AG04450 (cell line): ENCODE measurements around the gene CDK14. TPM values are rescaled to one million over a fixed set of nuclear protein-coding genes. Genes with fewer than 3 reads are reported as not detected.

Experiments
- CTCF ChIA-PET: fragments of 300-600, 350-600 bp; formaldehyde crosslinking; extraction: SDS; loops from one replicate; lab custom pipeline; 2022; ENCODE audit warnings: antibody characterized with exemption, inconsistent platforms; lab: Charles Lee
- POLR2A ChIA-PET: fragments of 350-600 bp; formaldehyde crosslinking; extraction: SDS; loops from one replicate; lab custom pipeline; 2021; ENCODE audit warnings: antibody characterized with exemption, inconsistent platforms; lab: Yijun Ruan, JAX
- DNase-seq: peaks from one replicate; pipeline ENCODE4 v3.0.0-alpha.2; 2011; ENCODE audit warnings: low read depth, low spot score
- H3K27ac ChIP-seq: one replicate; pipeline ENCODE4 v1.5.1; 2012; ENCODE audit warnings: low read depth, low read length, control low read depth
- H3K27me3 ChIP-seq: one replicate; pipeline ENCODE4 v1.6.0; 2012; ENCODE audit warnings: low read length; ENCODE audit not compliant: control insufficient read depth, insufficient read depth
- H3K4me3 ChIP-seq: 2 replicates; pipeline ENCODE4 v1.5.1; 2011; ENCODE audit warnings: mild to moderate bottlenecking, low read depth, low read length, control low read depth
- H3K9me3 ChIP-seq: 2 replicates; pipeline ENCODE4 v1.5.1; 2012; ENCODE audit warnings: low read length; ENCODE audit not compliant: control insufficient read depth, insufficient read depth
- CTCF ChIP-seq: IDR thresholded peaks from 2 replicates; pipeline ENCODE4 v1.5.1; 2011; ENCODE audit warnings: low read depth, low read length, control low read depth, inconsistent platforms
- polyA plus RNA-seq: library from polyadenylated mRNA; depleted of rRNA; stranded (reverse); fragments of >200 nt; gene quantifications from 2 replicates; pipeline ENCODE4 v1.2.3, GENCODE V29; 2011

CDK14 gene
- polyA plus RNA-seq, 1 experiment, result 28.4 TPM

DNA sequence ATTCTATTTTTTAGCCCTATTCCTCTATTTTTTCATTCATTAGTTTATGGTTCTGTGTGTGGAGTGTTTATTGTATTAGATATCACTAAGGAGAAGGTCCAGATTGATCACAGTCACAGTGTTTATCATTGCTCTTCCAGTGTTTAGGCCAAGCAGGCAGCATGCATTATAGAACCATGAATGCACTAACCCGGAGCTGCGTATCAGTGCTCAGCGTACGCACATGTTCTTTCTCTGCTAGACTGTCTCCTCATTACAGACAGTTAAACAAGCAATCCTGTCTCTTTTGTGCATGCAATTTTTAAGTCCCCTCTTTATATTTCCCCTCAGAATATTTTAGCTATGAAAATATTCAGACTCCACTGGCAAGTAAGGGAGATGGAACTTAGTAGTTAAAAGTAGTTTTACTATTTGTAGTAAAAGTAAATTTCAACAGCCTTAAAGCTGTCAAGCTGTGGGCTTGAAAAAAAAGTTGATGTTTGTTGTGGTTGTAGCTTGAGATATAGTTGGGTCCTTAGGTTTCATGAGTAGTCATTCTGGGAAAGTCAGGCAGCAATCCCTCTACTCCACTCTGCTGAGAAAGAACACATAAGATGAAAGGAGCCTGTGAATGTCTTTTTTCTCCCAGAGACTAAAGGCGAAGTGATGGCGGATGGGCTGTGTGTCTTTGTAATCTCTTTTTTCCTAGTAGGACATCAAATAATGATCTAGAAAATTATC is 260.4 kb downstream of the CDK14 start:
- ChIA-PET POLR2A (no interaction called here), CTCF (no interaction called here)
- Histone ChIP-seq H3K4me3 (no peak overlapping the region), H3K27ac (no peak overlapping the region), H3K27me3 (no peaks in the 10 kb centered on the region), H3K9me3 (no peaks in the 10 kb centered on the region)
- no peak for TF ChIP-seq CTCF
- DNase-seq, result peak; percentile 4

DNA sequence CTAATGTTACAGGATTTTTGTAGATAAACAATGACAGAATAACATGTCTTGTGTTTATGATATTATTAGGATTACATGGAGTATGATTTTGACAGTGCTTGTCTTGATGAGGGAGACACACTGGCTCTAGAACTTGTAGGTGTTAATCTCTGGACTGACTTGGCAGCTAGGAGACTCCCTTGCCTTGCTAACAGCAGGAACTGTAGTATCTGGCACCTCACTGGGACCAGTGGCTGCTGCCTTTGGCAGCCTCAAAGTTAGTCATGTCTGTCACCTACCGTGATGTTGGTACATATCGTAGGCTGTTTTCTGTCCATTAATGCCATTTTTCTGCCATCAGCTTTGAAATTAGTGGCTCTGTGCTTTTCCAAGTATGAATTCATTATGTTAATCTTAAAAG is 261.5 kb downstream of the CDK14 start:
- no peak for TF ChIP-seq CTCF
- POLR2A ChIA-PET, result no interaction called here
- no peak for DNase-seq
- Histone ChIP-seq H3K27me3 (no peaks in the 10 kb centered on the region), H3K27ac (no peak overlapping the region), H3K9me3 (no peaks in the 10 kb centered on the region), H3K4me3 (no peak overlapping the region)
- CTCF ChIA-PET, result no interaction called here

GRCh38 chr7:90858546-90858945 is 262.4 kb downstream of the CDK14 start:
- no peak for DNase-seq
- no peaks in the 10 kb centered on the region for H3K27me3 ChIP-seq
- CTCF ChIA-PET, result no interaction called here
- no peak for TF ChIP-seq CTCF
- POLR2A ChIA-PET, result no interaction called here
- H3K9me3 ChIP-seq, result no peaks in the 10 kb centered on the region
- no peak overlapping the region for H3K4me3 ChIP-seq
- no peak overlapping the region for H3K27ac ChIP-seq

- H3K27me3 ChIP-seq, result no peaks in the 10 kb centered on the region
- H3K9me3 ChIP-seq, result no peaks in the 10 kb centered on the region
- no peak overlapping the region for H3K4me3 ChIP-seq
- ChIA-PET POLR2A (no interaction called here), CTCF (no interaction called here)
- DNase-seq, result no peak
- TF ChIP-seq CTCF, result no peak
- H3K27ac ChIP-seq, result no peak overlapping the region
These were observed 263.4 kb downstream of the CDK14 start for GRCh38 chr7:90859521-90859920.

- no peak overlapping the region for H3K4me3 ChIP-seq
- TF ChIP-seq CTCF, result no peak
- POLR2A ChIA-PET, result no interaction called here
- DNase-seq, result no peak
- CTCF ChIA-PET, result interaction anchor here (0.6 kb wide), 1 partner anchor 67 kb away, joined by 3 read pairs; no protein-coding TSS in a partner anchor
- no peak overlapping the region for H3K27ac ChIP-seq
- H3K9me3 ChIP-seq, result no peaks in the 10 kb centered on the region
- no peaks in the 10 kb centered on the region for H3K27me3 ChIP-seq
These were observed 268.0 kb downstream of the CDK14 start for GRCh38 chr7:90864088-90864487.
